H1 (cell line): ENCODE data around the gene ALPI. TPM values are rescaled to one million over a fixed set of nuclear protein-coding genes. Genes with fewer than 3 reads are reported as not detected.

Experiments used
- ASH2L ChIP-seq: fragments of 200-600, 300-600 bp; sonication (generic); IDR thresholded peaks from one replicate; pipeline ENCODE4 v1.7.1; 2017; ENCODE audit warnings: low read length
- CEBPB ChIP-seq: IDR thresholded peaks from 2 replicates; pipeline ENCODE4 v1.6.1; 2012; ENCODE audit warnings: low read depth, low read length
- HDAC6 ChIP-seq: IDR thresholded peaks from one replicate; pipeline ENCODE4 v1.7.1; 2012; ENCODE audit warnings: low read depth, mild to moderate bottlenecking, inconsistent platforms, low read length, moderate library complexity
- MAFK ChIP-seq: IDR thresholded peaks from 2 replicates; pipeline ENCODE4 v1.6.1; 2012; ENCODE audit warnings: low read depth, mild to moderate bottlenecking, improper control_type of control experiment, low read length
- MAX ChIP-seq: IDR thresholded peaks from 2 replicates; pipeline ENCODE4 v1.6.1; 2012; ENCODE audit warnings: inconsistent platforms
- POLR2AphosphoS5 ChIP-seq: IDR thresholded peaks from 2 replicates; pipeline ENCODE4 v1.6.1; 2011; ENCODE audit warnings: low read depth, low read length
- RNF2 ChIP-seq: fragments of 200-900, 300-1000 bp; sonication (generic); IDR thresholded peaks from 2 replicates; pipeline ENCODE4 v1.7.1; 2016; ENCODE audit warnings: borderline replicate concordance, low read depth, mild to moderate bottlenecking, antibody characterized with exemption, low read length; ENCODE audit not compliant: poor library complexity, severe bottlenecking; ENCODE audit errors: missing control alignments
- SP4 ChIP-seq: IDR thresholded peaks from 2 replicates; pipeline ENCODE4 v1.6.1; 2012; ENCODE audit warnings: low read length, inconsistent platforms
- polyA plus RNA-seq, 7 experiments: library from polyadenylated mRNA; depleted of rRNA in 3 of 7; stranded (reverse) in 5 of 7; unstranded in 2 of 7; fragments of >200 nt in 5 of 7; fragments of 200-250 nt in 2 of 7; gene quantifications; 1 replicate in 5 of 7; 2 replicates in 1 of 7; 4 replicates in 1 of 7; pipeline versions ENCODE4 v1.2.1 to v1.2.3, GENCODE V29; 2011 to 2013; ENCODE audit warnings: missing spikeins in 2 of 7, mixed read lengths in 2 of 7
- total RNA-seq: library from RNA; stranded (reverse); fragmentation: NEBNext Ultra II Directional; extraction: Animal tissue kit (Norgen Biotek cat#: 25700); gene quantifications from 2 replicates; pipeline ENCODE4 v1.2.1, GENCODE V29; 2021

The ALPI gene
- total and polyA plus RNA-seq, 2 of the 8 experiments (the other 6 are each of a cell fraction or from before 2014, with no cell fraction given), result not detected

DNA sequence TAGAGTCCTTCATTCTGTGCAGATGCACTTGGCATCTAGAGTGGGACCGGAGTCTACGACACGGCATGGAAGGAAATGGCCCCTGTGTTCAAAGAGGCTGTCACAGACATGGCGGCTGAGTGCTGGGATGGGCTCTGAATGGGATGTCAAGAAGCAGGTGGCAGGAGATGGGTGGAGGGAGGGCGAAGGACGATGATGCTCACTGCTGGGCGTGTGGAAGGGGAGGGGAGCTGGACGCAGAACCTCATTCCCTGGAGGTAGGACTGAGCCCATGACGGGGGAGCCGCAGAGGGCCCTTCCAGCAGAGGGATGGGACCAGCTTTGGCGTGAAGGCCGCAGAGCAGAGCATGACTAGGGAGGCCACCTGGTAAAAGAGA is 18.8 kb upstream of the ALPI start (continued):
- TF ChIP-seq CEBPB, result no peak
- no peak for TF ChIP-seq RNF2
- no peak for TF ChIP-seq ASH2L
- no peak for TF ChIP-seq POLR2AphosphoS5
- TF ChIP-seq MAFK, result no peak
- TF ChIP-seq MAX, result no peak
- TF ChIP-seq HDAC6, result no peak
- no peak for TF ChIP-seq SP4
